HUES6 (cell line): ENCODE measurements around the gene TYW3.
A peak's percentile ranks its signal among the peaks of the same experiment; 100 is the strongest.

Experiments used
- H3K27ac ChIP-seq: 2 replicates; pipeline ENCODE4 v1.7.0; 2013; ENCODE audit warnings: low read depth, mild to moderate bottlenecking, low read length, inconsistent platforms
- H3K27me3 ChIP-seq: 2 replicates; pipeline ENCODE4 v1.6.1; 2013; ENCODE audit warnings: low read length; ENCODE audit not compliant: control insufficient read depth, insufficient read depth
- H3K36me3 ChIP-seq: 2 replicates; pipeline ENCODE4 v1.6.1; 2013; ENCODE audit warnings: low read length; ENCODE audit not compliant: control insufficient read depth, insufficient read depth
- H3K4me1 ChIP-seq: 2 replicates; pipeline ENCODE4 v1.6.1; 2013; ENCODE audit warnings: low read length; ENCODE audit not compliant: control insufficient read depth, insufficient read depth
- H3K4me3 ChIP-seq: 2 replicates; pipeline ENCODE4 v1.5.1; 2013; ENCODE audit warnings: low read depth, low read length
- H3K9ac ChIP-seq: one replicate; pipeline ENCODE4 v1.6.1; 2013; ENCODE audit warnings: mild to moderate bottlenecking, low read length
- H3K9me3 ChIP-seq: 2 replicates; pipeline ENCODE4 v1.6.1; 2013; ENCODE audit warnings: low read depth, low read length; ENCODE audit not compliant: control insufficient read depth, insufficient read depth

The TYW3 gene, protein sequence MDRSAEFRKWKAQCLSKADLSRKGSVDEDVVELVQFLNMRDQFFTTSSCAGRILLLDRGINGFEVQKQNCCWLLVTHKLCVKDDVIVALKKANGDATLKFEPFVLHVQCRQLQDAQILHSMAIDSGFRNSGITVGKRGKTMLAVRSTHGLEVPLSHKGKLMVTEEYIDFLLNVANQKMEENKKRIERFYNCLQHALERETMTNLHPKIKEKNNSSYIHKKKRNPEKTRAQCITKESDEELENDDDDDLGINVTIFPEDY

DNA sequence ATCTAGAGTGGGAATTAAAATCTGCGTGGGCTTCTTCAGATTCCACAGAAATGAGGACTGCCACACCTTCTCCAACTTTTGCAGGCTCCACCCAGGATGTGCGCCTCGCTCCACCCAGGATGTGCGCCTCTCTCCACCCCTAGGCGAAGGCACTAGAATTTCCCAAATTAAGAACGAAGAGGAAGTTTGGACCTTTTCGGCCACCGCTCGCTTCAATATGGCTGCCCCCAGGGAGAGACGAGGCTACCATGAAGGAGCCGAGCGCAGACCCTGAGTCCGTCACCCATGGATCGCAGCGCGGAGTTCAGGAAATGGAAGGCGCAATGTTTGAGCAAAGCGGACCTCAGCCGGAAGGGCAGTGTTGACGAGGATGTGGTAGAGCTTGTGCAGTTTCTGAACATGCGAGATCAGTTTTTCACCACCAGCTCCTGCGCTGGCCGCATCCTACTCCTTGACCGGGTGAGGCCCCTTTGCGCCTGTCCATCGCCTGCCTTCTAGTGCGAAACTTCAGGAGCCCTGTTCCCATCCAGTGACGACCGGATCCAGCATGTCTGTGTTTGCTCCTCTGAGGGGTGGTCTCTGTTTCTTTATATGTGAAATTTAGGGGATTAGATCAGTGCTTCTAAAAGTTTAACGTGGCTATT lies at the start of gene TYW3, which contains the start of gene CRYZ:
Gene TYW3 (plus strand): TSS at position 193 of the 644 bp plus-strand sequence. CDS start 93 bp downstream, at position 286.
Gene CRYZ (minus strand): TSS at position 91 of the 644 bp plus-strand sequence. CDS start 8,229 bp downstream, outside the sequence.
- Histone ChIP-seq H3K36me3 (peaks cover 23% of the 10 kb centered on the region), H3K9me3 (peaks cover 9% of the 10 kb centered on the region; the same call in 1 of the 2 replicates), H3K27me3 (no peaks in the 10 kb centered on the region), H3K27ac (peak within 1 kb of the TSS; percentile 76), H3K9ac (peak within 1 kb of the TSS; percentile 88), H3K4me1 (peaks cover 26% of the 10 kb centered on the region), H3K4me3 (peak within 1 kb of the TSS; percentile 80)

DNA sequence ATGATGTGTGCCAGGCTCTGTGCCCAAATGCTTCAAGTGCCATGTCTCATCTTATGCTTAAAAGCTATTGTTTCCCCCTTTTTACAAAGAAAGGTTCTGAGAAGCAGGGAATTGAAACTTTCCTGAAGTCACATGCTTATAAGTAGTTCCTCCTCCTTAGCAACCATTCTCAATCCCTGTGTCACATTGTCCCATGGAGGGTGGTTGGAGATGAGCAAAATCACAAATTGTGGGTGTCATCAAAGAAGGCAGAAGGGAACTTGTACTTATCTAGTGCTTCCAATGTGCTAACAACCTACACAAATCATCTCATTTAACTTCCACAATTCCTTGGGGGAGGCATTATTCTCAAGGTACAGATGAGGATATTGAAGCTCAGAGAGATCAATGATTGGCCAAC lies 49.3 kb upstream of the TYW3 start:
- Histone ChIP-seq H3K27ac (no peak overlapping the region), H3K9me3 (no peaks in the 10 kb centered on the region), H3K4me1 (no peaks in the 10 kb centered on the region), H3K27me3 (no peaks in the 10 kb centered on the region), H3K9ac (no peak overlapping the region), H3K4me3 (no peak overlapping the region), H3K36me3 (no peaks in the 10 kb centered on the region)

DNA sequence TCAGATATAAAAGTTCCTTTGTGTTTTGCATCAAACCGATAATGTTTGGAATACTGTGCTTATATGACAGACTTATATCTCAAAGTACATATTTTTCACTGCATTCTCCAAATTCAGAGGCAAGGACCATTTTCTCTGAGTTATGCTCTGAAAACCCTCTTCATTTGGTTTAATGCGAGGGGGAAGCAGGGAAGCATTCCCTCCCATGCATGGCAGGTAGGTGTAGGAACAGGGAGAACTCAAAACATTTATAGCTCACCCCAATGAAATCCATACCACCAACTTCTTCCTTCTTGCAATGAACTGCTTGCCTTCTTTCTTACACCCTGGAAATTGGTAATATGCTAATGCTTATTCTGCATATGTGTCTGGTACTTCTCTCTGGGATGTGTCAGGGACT lies 48.7 kb upstream of the TYW3 start:
- Histone ChIP-seq H3K27ac (no peak overlapping the region), H3K9ac (no peak overlapping the region), H3K27me3 (no peaks in the 10 kb centered on the region), H3K4me3 (no peak overlapping the region), H3K4me1 (no peaks in the 10 kb centered on the region), H3K36me3 (no peaks in the 10 kb centered on the region), H3K9me3 (no peaks in the 10 kb centered on the region)

DNA sequence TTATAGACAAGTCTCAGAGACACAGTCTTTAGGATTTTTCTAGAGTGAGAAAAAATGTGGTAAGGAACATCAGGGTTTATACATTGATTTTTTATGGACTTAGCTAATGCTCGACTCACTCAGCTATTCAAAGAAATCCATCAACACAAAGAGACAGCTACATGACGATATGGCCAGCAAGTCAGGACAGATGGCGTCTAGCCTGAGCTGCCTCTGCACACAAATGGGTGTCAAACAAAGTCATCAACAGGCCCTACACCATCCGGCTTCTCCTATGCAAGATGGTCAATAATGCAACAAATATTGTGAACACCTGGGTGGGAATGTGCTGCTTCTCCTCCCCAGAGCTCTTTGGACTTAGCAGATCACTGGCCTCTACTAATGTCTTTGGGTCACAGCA lies 46.0 kb upstream of the TYW3 start:
- H3K36me3 ChIP-seq: no peaks in the 10 kb centered on the region
- no peak overlapping the region for H3K9ac ChIP-seq
- peaks cover 6% of the 10 kb centered on the region; the same call in 1 of the 2 replicates for H3K4me1 ChIP-seq
- no peaks in the 10 kb centered on the region for H3K9me3 ChIP-seq
- H3K27ac ChIP-seq: no peak overlapping the region
- no peaks in the 10 kb centered on the region for H3K27me3 ChIP-seq
- no peak overlapping the region for H3K4me3 ChIP-seq

DNA sequence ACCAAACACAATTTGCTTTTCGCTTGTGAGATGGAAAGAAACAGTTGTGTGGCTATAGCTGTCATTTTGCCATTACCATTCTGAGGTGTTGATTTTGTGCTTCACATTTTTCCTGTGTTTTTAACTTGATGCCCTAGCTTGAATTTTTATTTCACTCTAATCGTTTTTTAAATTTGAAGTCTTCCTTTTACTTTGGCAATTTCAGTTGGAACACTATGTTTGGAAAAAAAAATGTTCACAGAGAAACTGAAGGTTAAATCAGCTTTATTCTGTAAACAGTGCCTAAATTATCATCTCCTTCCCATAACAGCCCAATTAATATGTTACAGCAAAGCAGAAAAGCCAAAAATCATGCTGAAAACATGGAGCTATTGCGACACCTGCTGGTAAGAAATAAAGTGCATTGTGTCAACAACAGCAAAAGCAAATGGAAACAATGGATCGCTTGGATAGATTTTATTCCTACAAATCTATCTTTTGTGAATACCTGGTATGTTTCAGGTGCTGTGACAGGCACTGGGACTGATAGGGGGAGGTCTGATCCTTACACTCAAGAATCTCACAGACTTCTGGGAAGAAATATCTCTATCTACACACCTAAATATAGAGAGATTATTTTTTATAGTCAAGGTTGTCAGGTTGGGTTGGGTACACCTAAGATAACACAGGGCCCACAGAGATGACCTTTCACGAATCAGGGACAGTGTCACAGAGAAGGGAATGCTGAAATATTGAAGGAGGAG lies 43.2 kb upstream of the TYW3 start:
- H3K27me3 ChIP-seq: no peaks in the 10 kb centered on the region
- H3K27ac ChIP-seq: no peak overlapping the region
- H3K36me3 ChIP-seq: no peaks in the 10 kb centered on the region
- H3K4me1 ChIP-seq: peaks cover 6% of the 10 kb centered on the region; the same call in 1 of the 2 replicates
- H3K9ac ChIP-seq: no peak overlapping the region
- no peak overlapping the region for H3K4me3 ChIP-seq
- H3K9me3 ChIP-seq: no peaks in the 10 kb centered on the region

DNA sequence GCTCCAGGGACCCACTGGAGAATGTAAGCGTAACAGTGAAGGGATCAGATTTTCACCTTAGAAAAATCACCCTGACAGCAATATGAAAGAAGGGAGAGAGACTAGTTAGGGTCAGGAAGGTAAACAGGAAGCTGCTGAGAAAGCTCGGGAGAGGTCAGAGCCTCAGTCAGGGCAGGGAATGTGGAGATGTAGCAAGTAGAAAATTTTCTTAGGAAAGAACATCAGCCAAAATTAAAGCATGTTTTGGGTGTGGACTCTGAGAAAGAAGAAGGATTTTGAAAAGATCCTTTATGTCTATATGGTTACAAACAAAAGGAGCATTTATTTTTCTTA lies 42.6 kb upstream of the TYW3 start:
- no peaks in the 10 kb centered on the region for H3K36me3 ChIP-seq
- no peak overlapping the region for H3K27ac ChIP-seq
- H3K4me1 ChIP-seq: peaks cover 6% of the 10 kb centered on the region; the same call in 1 of the 2 replicates
- no peaks in the 10 kb centered on the region for H3K27me3 ChIP-seq
- no peak overlapping the region for H3K4me3 ChIP-seq
- no peaks in the 10 kb centered on the region for H3K9me3 ChIP-seq
- no peak overlapping the region for H3K9ac ChIP-seq

DNA sequence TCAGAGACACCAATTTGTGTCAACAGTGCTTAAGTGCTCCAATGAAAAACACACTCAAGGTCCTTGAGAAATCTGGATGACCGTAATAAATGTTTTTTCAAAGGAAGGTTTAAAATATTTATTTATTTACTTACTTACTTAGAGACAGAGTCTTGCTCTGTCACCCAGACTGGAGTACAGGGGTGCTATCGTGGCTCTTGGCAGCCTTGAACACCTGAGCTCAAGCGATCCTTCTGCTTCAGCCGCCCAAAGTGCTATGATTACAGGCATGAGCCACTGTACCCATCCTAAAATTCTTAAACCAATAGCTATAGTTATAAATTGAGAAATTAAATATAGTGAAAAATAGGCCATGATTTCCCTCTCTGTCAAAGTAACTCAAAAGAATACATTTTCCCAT lies 42.0 kb upstream of the TYW3 start:
- peaks cover 6% of the 10 kb centered on the region; the same call in 1 of the 2 replicates for H3K4me1 ChIP-seq
- H3K27me3 ChIP-seq: no peaks in the 10 kb centered on the region
- no peaks in the 10 kb centered on the region for H3K9me3 ChIP-seq
- no peak overlapping the region for H3K4me3 ChIP-seq
- H3K9ac ChIP-seq: no peak overlapping the region
- H3K27ac ChIP-seq: no peak overlapping the region
- no peaks in the 10 kb centered on the region for H3K36me3 ChIP-seq

DNA sequence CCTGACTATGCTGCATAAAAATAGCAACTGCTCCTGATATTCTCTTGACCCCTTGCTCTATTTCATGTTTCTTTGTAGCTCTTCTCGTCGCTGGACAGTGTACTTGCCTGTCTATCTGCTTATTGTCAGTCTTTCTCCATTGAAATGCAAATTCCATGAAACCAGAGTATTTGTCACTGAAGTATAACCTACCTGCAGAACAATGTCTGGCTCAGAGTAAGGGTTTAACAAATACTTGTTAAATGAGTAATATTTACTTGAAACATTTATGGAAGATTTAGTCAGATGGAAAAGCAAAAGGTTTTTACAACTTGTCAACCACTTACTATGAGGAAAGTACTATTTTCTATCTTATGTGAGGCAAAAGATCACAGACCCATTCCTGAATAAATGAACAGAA lies 39.5 kb upstream of the TYW3 start:
- Histone ChIP-seq H3K4me3 (no peak overlapping the region), H3K9me3 (no peaks in the 10 kb centered on the region), H3K27me3 (no peaks in the 10 kb centered on the region), H3K9ac (no peak overlapping the region), H3K27ac (no peak overlapping the region), H3K36me3 (no peaks in the 10 kb centered on the region), H3K4me1 (peaks cover 6% of the 10 kb centered on the region; the same call in 1 of the 2 replicates)

DNA sequence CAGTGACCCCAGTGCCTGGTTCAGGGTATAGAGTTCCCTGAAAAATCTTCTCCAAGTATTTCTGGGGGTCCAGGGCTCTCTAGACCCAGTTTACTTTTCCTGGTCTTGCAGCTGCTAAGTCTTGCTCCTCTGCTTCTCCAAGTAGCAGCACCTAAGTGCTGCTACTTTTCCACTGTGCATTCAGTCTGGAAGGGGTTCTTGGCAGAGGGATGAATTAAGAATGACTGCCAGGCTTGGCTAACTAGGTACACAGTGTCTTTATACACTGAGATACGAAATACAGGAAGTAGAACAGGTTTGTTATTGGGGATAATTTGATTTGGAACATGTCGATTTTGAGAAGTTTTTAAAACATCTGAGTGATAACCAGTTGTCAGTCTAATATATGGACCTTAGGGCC lies 35.1 kb upstream of the TYW3 start:
- Histone ChIP-seq H3K27ac (no peak overlapping the region), H3K9ac (no peak overlapping the region), H3K4me3 (no peak overlapping the region), H3K4me1 (no peaks in the 10 kb centered on the region), H3K9me3 (no peaks in the 10 kb centered on the region), H3K36me3 (no peaks in the 10 kb centered on the region), H3K27me3 (no peaks in the 10 kb centered on the region)

DNA sequence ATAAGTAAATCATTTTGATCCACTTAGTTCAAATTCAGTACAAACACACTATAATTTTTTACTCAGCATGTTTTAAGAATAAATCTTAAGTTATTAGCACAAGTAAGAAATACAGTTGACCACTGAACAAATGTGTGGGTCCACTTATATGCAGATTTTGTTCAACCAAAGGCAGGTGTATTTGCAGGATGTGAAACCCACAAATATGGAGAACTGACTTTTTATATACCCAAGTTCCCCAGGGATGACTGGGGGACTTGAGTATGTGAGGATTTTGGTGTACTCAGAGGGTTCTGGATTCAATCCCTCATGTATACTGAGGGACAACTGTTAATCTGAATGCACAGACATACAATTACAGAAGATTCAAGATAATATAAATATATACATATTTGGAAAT lies 33.6 kb upstream of the TYW3 start:
- H3K4me3 ChIP-seq: no peak overlapping the region
- no peak overlapping the region for H3K27ac ChIP-seq
- no peaks in the 10 kb centered on the region for H3K9me3 ChIP-seq
- H3K4me1 ChIP-seq: no peaks in the 10 kb centered on the region
- H3K36me3 ChIP-seq: peaks cover 6% of the 10 kb centered on the region; the same call in 1 of the 2 replicates
- no peak overlapping the region for H3K9ac ChIP-seq
- H3K27me3 ChIP-seq: no peaks in the 10 kb centered on the region
